GM19240 (cell line): Measurements from ENCODE around the gene TCF4.

Experiments
- DNase-seq: peaks from one replicate; pipeline ENCODE4 v3.0.0; 2011; ENCODE audit warnings: low spot score; ENCODE audit not compliant: insufficient read length

TCF4 gene

DNA sequence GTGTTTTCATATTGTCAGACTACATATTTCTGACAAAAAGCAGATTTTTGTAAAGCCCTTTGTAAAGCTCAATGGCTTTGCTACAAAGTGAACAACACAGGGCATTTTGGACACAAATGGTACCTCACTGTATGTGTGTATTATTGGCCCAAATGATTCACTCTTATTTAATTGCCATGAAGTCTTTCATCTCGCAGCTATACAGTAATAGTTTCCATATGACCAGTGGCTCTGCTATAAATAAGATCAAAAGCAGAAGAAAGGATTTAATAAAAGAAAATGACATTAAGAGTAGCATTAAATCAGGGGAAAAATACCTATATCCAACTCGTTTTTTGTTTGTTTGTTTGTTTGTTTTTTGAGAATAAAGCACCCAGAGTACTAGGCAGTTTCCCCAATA is 344.7 kb downstream of the TCF4 start:
- DNase-seq: no peak

DNA sequence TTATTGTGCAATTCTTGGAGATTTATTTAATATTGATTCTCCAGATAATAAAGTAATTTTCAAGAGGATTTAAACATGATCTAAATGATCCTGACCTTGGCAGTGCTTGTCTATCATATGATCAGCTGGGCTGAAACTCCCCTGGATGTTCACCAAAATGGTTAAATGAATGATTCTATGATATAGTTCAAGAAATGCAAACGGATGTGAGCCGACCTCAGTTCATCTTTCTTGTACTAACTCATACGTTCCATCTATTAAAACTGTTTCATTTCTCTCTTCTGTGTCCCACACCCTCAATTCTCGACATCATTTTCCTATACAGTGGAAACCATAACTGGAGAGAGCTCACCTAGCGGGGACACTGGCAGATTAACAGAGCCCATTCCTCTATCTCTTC is 347.0 kb downstream of the TCF4 start:
- no peak for DNase-seq

GRCh38 chr18:55239740-55240139 is 348.3 kb downstream of the TCF4 start:
- DNase-seq: no peak

GRCh38 chr18:55237660-55238059 is 350.3 kb downstream of the TCF4 start:
- no peak for DNase-seq

- DNase-seq: no peak
Observed at GRCh38 chr18:55236150-55236931, 351.7 kb downstream of the TCF4 start.

GRCh38 chr18:55235094-55235461 is 352.9 kb downstream of the TCF4 start:
- DNase-seq: no peak

DNA sequence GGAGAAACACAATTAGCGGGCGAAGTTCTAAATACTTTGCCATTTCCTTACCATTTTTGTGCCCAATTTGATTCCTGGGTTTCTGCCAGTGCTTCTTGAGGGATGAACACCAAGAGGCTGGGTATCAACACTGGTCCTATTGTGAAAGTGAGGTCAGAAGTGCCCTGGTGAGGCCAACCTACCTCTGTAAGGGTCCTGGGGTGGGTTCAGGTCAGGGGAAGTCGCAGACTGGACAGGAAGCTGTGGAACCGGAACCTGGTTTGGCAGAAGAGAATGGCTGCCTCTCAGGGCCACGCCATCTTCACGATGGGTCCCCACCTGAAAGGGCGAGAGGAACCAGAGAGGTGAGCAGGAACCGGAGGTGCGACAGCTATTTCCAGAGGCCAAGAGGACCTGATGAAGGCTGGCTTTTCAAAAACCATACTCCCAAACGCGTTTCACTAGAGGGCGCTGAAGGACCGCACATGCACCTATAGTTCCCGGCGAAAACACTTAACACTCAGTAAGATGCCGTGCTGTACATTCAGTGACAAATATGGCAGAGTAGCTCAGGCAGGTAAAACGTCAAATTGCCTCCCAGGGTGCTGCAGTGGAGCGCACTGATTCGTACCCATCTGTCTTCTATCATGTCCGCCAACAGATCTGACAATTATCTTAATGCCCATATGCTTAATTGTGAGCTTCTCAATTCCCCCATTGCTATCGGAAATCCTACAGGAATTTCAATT is 353.5 kb downstream of the TCF4 start:
- no peak for DNase-seq

GRCh38 chr18:55233857-55234256 is 354.1 kb downstream of the TCF4 start:
- no peak for DNase-seq

GRCh38 chr18:55232506-55232905 is 355.5 kb downstream of the TCF4 start:
- DNase-seq: no peak

DNA sequence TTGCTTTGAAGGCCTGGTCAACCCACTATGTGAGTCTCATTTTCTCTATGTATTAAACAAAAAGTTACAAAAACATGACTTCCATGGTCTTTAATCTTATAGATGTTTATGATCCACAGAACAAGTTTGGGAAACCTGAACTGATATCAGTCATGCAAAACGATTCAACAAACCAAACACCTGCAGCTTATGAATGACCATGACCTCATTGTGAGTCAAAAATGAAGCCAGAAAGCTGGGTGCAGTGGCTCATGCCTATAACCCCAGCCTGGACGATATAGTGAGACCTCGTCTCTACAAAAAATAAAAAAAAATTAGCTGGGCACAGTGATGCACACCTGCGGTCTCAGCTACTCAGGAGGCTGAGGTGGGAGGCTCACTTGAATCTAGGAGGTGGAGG is 358.3 kb downstream of the TCF4 start:
- DNase-seq: no peak

- no peak for DNase-seq
Observed at GRCh38 chr18:55228707-55229106, 359.3 kb downstream of the TCF4 start.

DNA sequence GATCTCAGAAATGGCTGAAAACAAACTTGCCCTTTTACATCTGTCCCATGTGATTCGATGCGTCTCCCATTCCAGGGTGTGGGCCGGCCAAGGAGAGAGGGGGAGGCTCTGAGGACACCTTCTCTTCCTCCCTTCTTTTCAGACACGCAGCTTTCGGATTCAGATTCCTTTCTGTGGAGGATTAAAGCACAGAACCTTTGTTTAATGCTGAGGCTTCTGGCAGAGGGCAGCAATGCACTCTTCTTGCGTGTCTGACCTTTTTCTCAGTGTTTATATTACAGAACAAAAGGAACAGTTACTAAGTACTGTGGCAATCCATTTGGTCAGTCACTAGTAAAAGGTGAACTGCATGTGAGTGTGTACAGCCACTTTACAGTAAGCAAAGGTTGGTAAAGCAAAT is 359.8 kb downstream of the TCF4 start:
- DNase-seq: no peak

DNA sequence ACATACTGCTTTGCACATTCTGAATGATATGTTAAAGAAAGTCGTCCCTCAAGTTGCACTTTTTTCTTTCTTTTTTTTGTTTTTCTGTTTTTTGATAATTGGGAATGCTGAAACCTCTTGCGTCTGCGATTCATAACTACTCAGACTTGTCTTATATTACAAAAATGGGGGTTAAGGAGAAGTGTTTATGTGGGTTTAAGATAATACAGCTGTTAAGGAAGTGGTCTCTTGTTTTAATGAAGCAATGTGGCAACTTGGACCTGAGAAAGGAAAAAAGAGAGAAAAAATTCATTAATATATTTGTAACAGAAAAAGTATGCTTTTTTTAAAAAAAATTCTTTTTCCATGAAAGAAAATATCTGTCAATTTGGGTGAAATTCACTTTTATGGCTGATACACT is 360.2 kb downstream of the TCF4 start:
- DNase-seq: no peak

DNA sequence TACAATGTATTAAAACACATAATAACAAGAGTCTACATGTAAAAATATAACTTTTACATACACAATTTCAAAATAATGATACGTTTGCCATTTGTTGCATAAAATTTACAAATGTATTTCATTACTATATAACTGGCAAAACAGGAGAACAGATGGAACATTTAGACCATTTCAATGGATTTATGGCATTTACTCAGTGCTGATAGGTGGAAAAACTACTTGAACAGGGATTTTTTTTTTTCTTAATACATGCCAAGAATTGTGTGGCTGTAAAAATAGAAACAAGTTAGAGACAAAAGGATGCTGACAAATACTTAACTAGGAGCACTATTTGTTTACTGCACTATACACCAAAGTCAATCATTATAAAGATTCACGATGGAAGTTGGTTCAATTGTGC is 361.9 kb downstream of the TCF4 start:
- no peak for DNase-seq

- DNase-seq: no peak
Observed at GRCh38 chr18:55224086-55224625, 363.8 kb downstream of the TCF4 start.

DNA sequence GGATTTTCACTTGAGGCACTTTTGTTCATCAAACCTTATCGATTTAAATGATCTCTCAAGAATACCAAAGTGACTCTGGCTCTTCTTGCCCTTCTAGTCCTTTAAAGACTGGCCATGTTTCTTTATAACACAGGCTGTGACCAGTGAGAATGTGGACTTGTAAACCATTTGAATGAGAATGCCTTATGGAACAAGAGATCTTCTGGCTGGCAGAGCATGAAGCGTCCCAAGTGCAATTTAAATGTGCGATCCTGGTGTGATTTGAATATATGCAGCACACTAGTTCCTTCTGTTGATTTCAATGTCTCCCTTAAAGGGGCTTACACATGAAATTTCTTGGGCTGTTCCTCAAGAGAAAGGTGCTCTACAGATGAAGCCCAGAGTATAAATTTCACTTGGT is 366.4 kb downstream of the TCF4 start:
- no peak for DNase-seq

- no peak for DNase-seq
Observed at GRCh38 chr18:55220523-55220922, 367.5 kb downstream of the TCF4 start.

DNA sequence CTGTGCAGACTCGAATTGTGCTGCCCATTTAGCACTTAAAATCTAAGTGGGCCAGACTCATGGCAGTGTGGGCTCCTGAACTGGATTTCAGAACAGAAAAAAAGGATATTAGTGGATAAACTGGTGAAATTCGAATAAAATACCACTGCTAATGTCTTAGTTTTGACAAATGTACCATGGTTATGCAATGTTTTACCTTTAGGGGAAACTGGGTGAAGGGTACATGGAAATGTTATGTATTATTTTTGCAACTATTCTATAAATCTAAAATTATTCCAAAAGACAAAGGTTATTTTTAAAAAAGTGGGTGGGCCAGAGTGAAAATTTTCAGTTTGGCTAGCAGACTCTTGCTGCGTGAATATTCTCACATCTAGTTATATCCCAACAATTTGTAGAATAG is 368.2 kb downstream of the TCF4 start:
- no peak for DNase-seq

DNA sequence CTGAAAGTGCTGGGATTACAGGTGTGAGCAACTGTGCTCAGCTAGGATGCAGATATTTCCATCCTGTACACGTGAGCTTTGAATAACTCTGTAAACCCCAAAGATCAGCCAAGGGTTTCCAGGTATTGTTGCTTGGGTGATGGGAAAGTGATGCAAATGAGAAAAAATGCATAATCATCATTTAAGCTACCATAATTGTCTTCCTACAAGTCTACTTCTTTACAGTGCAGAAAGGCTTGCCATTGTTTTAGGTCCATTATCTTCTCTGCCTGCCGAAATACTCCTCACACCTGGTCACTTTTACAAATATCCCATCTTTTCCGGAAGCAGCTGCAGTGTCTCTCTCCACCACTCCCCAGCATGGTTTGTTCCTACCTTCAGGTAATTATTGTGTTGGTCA is 368.9 kb downstream of the TCF4 start:
- DNase-seq: no peak

- no peak for DNase-seq
Observed at GRCh38 chr18:55214969-55215368, 373.0 kb downstream of the TCF4 start.

GRCh38 chr18:55214534-55214933 is 373.5 kb downstream of the TCF4 start:
- no peak for DNase-seq

- no peak for DNase-seq
Observed at GRCh38 chr18:55213586-55213985, 374.4 kb downstream of the TCF4 start.

DNA sequence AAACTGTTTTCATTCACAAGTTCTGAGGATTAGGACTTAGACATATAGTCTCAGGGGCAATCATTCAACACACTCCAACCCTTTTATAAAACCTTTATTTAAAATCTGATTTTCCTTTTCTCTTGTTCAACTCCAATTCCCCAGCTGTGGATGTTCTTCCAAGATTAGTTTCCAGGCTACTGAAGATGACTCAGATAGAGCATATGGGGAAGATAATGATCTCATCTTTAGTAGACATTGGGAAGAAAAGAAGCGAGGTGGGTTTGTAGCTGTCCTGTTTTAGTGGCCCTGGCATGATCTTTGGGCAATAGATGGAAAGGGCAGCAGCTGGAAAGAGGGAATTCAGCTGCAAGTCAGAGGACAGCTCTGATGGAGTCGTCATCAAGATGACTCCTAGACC is 381.1 kb downstream of the TCF4 start:
- DNase-seq: no peak
